HG03354 (cell line): ENCODE measurements around the gene RYR3.
A peak's percentile ranks its signal among the peaks of the same experiment; 100 is the strongest.

Experiments
- ATAC-seq: cut with Tn5 transposase; IDR thresholded peaks from one replicate; pipeline ENCODE4 v1.9.1; 2021; ENCODE audit warnings: mild to moderate bottlenecking; ENCODE audit not compliant: unreplicated experiment, poor library complexity, severe bottlenecking

The RYR3 gene

GRCh38 chr15:33618350-33618749, 307.6 kb downstream of the RYR3 start:
- ATAC-seq = no peak

GRCh38 chr15:33621141-33621540, 310.4 kb downstream of the RYR3 start:
- ATAC-seq = no peak

- ATAC-seq = no peak
Measured at GRCh38 chr15:33623010-33623409, 312.2 kb downstream of the RYR3 start.

GRCh38 chr15:33624439-33624838, 313.7 kb downstream of the RYR3 start:
- no peak for ATAC-seq

GRCh38 chr15:33629647-33630046, 318.9 kb downstream of the RYR3 start:
- ATAC-seq = no peak

- ATAC-seq = peak; percentile 73
Measured at GRCh38 chr15:33636234-33636633, 325.5 kb downstream of the RYR3 start.

GRCh38 chr15:33636958-33637357, 326.2 kb downstream of the RYR3 start:
- ATAC-seq = no peak

GRCh38 chr15:33638453-33638852, 327.7 kb downstream of the RYR3 start:
- ATAC-seq = peak; percentile 59

GRCh38 chr15:33639051-33639450, 328.3 kb downstream of the RYR3 start:
- no peak for ATAC-seq

- no peak for ATAC-seq
Measured at GRCh38 chr15:33639456-33639855, 328.7 kb downstream of the RYR3 start.

- ATAC-seq = peak; percentile 39
Measured at GRCh38 chr15:33639978-33640377, 329.2 kb downstream of the RYR3 start.

- ATAC-seq = no peak
Measured at GRCh38 chr15:33641069-33641468, 330.3 kb downstream of the RYR3 start.

GRCh38 chr15:33644304-33644703, 333.5 kb downstream of the RYR3 start:
- ATAC-seq = no peak

- no peak for ATAC-seq
Measured at GRCh38 chr15:33646744-33647143, 336.0 kb downstream of the RYR3 start.

GRCh38 chr15:33649217-33649933, 338.6 kb downstream of the RYR3 start:
- ATAC-seq = no peak

- no peak for ATAC-seq
Measured at GRCh38 chr15:33654860-33655259, 344.1 kb downstream of the RYR3 start.

GRCh38 chr15:33655488-33655887, 344.7 kb downstream of the RYR3 start:
- ATAC-seq = no peak

- ATAC-seq = no peak
Measured at GRCh38 chr15:33656168-33656567, 345.4 kb downstream of the RYR3 start.

- no peak for ATAC-seq
Measured at GRCh38 chr15:33660151-33660550, 349.4 kb downstream of the RYR3 start.

- ATAC-seq = no peak
Measured at GRCh38 chr15:33662014-33662413, 351.2 kb downstream of the RYR3 start.

- ATAC-seq = no peak
Measured at GRCh38 chr15:33664947-33665346, 354.2 kb downstream of the RYR3 start.

GRCh38 chr15:33670567-33670966, 359.8 kb downstream of the RYR3 start:
- ATAC-seq = no peak
